HG02981 (cell line): Measurements from ENCODE around the gene AK6.
"Not testable (repeated sequence)": the region's sequence is repeated elsewhere in the genome, so short reads cannot be mapped to it uniquely, and the experiment has no call there.

ENCODE experiments used
- ATAC-seq: cut with Tn5 transposase; IDR thresholded peaks from one replicate; pipeline ENCODE4 v1.9.1; 2021; ENCODE audit warnings: mild to moderate bottlenecking, moderate library complexity; ENCODE audit not compliant: unreplicated experiment

AK6 gene

DNA sequence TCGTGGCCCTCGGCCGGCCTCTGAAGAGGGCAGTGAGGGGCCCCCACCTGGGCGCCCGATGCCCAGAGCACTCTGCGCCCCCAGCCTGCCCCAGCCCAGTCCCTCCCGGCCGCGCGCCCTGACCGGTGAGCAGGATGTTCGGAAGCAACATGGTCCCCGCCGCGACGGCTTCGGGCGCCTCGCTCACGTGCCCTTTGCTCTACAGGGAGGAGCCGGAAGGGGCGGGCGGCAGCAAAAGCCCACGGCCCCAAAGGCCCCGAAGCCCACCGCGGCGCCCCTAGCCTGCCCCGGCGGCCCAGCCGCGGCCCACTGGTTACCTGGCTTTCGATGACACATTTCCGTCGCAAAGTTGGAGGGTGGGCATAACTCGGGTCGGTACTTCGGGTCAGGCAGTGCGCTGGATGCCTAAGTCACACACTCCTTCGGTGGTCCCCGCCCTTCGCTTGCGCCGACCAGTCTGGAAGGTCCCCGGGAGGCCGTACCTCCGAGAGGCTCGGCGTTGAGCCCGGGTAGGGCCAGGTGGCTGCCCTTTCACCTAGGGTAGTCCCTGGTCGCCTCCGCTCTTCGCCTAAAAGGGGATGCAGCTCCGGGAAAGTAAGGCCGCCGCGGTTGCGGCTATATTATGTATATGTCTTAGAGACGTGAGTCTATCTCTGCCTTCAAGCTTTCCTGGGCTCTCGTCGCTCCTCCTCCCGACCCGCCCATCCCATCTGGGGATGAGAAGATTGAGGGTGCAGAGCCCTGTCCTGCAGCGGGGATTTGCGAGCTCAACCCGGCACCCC lies at the start of gene AK6, which contains the start of the genes RAD17 and TAF9:
Gene AK6 (minus strand): TSS at position 181 of the 782 bp plus-strand sequence. CDS start 30 bp downstream, at position 151.
Gene RAD17 (plus strand): TSS at position 479 of the 782 bp plus-strand sequence. CDS start 2,391 bp downstream, outside the sequence.
Gene TAF9 (minus strand): TSS at position 181 of the 782 bp plus-strand sequence. CDS start 3,783 bp downstream, outside the sequence.
- peak; percentile 93 for ATAC-seq

DNA sequence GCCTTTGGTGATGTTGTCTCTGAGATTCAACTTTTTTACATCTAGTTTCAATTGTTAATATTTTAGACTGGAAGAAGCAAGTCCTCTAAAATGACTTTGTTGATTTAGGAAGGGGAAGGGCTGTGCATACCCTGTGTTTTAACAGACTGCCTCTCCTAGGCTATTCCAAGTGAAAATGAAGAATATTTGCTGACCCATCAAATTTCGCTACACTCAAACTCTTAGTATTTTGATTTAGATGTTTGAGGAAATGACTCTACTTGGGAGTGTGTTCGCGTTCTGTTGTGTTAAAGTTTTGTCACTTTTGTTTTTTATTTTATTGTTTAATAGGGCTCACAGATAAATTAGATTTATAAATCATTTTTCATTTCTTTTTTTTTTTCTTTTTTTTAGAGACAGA lies 49.2 kb upstream of the AK6 start:
- no peak for ATAC-seq

DNA sequence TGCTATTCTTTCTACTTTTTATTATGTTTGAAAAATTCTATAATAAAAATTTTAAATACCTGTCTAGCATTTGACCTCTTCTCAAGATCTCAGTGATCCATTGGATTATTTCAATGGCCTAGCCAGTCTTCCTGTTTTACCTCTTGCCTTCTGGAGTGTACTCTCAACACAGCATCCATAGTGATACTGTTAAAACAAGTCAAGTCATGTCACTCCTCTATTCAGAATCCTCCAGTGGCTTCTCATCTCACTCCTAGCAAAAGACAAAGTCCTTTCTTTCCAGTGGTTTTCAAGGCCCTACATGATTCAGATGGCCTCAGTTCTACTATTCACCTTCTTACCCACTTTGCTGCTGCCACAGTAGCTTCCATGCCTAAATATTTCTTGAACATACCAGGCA lies 47.4 kb upstream of the AK6 start:
- ATAC-seq = no peak

DNA sequence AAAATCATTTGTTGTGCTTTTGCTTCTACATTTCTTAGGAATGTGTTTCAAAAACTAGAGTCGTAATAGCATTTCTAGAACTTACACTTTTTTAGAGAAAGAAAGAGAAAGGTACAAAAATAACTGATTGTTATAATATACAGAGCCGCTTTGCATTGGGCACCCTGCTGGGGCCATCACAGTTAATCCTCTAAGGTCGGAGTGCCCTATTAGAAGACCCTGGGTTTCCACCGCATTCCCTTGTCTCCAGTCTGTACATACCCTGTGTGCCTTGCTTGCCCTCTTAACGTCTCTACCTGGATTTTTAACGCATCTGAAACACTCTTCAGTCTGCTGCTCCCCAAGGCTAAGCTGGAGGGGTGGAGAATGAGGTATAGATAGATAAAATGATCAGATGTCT lies 46.9 kb upstream of the AK6 start:
- ATAC-seq = no peak

DNA sequence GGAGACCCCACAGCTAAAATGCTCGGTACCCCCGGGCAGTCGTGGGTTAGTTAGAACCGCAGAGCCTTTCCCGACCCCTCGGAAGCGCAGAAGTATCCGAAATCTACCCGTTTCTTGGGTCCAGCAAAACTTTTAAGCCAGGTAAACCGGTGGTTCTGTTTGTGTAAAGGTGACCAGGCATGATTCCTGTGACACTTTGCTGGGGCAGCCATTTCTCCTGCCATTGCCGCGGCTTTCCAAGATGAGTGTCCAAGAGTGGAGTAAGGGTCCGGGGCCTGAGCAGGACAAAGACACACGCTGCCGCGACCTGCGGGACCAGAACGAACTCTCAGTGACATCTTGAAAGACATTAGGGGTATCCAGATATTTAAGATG lies 46.3 kb upstream of the AK6 start:
- ATAC-seq = no peak

DNA sequence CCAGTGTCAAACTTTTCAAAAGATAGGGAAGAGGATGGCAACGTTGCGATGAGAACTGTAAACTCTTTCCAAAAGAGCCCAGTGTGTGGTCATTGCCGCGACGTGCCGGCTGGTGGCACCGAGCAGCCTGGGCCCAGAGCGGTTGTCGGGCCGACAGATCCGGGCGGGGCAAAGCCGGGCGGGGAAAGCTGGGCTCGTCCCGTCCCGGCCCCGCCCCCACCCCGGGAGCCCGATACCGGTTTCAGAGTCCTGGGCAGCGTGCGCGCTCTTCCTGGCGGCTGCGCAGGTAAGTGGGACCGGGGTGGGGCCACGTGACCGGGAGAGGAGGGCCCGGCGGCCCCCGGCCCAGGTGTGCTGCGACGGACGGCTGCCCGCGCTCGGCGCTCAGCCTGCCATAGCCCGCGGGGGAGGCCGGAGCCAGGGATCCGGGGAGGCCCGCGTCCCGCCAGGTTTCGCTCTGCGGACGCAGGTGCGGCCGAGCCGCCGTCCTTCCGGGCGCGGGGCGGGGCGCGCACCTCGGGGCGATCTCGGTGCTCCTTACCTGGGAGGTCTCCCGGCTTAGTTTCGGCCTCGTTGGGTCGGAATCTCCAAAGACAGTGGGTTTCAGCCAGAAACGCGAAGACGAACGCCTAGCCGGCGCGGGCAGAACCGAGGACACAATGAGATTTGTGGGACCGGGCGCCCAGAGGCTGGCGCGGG lies 45.7 kb upstream of the AK6 start, which contains the start of gene MARVELD2:
Gene MARVELD2 (plus strand): TSS at position 232 of the 699 bp plus-strand sequence. CDS start 4,270 bp downstream, outside the sequence.
- peak; percentile 43 for ATAC-seq

DNA sequence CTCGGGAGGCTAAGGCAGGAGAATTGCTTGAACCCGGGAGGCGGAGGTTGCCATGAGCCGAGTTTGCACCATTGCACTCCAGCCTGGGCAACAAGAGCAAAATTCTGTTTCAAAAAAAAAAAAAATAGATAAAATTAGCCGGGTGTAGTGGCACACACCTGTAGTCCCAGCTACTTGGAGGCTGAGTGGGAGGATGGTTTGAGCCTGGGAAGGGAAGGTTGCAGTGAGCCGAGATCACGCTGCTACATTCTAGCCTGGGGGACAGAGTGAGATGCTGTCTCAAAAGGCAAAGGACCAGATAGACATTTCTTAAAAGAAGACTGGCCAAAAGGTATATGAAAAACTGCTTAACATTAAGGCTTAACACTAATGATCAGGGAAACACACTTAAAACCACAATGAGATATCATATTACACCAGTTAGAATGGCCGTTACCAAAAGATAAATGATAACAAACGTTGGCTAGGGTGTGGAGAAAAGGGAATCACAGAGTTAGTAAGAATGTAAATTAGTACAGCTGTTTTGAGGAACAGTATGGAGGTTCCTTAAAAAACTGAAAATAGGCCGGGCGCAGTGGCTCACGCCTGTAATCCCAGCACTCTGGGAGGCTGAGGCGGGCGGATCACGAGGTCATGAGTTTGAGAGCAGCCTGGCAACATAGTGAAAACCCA lies 35.5 kb upstream of the AK6 start:
- ATAC-seq = no peak

DNA sequence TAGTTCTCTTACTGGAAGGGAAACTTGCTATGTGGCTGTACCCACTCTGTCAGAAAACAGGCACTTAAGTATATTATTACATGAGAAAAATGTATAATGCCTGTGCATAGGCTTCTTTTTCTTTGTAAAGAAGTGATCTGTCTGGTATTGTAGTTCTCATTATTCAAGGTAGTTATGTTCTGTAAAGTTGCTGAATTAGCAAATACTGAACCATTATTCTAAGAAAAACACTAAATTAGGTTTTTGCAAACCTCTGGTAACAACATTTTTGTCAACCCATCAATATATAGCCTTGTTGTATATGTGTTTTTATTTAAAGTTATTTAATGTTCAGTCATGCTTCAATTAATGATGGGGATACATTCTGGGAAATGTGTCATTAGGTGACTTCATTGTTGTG lies 9.1 kb upstream of the AK6 start:
- no peak for ATAC-seq

DNA sequence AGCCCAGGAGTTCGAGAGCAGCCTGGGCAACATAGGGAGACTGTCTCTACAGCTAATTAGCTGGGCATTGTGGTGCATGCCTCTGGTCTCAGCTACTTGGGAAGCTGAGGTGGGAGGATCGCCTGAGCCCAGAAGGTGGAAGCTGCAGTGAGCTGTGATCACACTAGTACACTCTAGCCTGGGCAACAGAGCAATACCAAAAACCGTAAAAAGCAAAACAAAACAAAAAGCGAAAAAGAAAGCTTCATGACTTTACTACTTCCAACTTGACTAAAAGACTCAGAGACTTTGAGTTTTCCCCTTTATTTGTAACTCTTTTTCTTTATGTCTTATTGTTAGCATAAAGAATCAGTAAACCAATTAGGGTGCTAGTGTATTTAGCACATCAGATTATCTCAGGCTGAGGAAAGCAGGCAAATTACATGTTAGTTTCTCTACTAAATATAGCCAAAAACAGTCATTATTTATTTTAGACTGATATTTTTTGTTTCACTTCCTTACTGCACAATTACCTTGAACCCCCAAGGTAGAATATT lies 5.7 kb upstream of the AK6 start:
- peak; percentile 66 for ATAC-seq

DNA sequence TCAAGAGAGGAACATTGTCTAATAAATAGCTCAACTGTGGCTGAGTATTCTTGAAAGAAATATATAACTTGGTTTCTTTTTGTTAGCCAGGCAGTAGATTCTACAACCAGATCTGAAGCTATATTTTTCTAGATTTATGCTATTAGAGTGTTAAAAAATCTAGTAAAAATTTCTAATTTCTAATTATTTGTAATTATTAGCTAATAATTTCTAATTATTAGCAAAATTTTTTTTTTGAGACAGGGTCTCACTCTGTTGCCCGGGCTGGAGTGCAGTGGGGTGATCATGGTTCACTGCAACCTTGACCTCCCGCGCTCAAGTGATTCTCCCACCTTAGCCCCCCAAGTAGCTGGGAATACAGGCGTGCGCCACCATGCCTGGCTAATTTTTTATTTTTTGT lies 3.1 kb upstream of the AK6 start:
- ATAC-seq = no peak

DNA sequence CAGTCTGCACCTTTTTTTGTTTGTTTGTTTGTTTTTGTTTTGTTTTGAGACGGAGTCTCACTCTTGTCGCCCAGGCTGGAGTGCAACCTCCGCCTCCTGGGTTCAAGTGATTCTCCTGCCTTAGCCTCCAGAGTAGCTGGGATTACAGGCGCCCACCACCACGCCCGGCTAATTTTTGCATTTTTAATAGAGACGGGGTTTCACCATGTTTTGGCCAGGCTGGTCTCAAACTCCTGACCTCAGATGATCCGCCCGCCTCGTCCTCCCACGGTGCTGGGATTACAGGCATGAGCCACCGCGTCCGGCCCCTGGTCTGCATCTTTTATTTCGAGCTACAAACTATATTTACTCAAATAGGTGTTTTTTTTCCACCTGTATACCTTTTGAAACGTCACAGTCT lies 1.0 kb upstream of the AK6 start:
- not testable (repeated sequence) for ATAC-seq

DNA sequence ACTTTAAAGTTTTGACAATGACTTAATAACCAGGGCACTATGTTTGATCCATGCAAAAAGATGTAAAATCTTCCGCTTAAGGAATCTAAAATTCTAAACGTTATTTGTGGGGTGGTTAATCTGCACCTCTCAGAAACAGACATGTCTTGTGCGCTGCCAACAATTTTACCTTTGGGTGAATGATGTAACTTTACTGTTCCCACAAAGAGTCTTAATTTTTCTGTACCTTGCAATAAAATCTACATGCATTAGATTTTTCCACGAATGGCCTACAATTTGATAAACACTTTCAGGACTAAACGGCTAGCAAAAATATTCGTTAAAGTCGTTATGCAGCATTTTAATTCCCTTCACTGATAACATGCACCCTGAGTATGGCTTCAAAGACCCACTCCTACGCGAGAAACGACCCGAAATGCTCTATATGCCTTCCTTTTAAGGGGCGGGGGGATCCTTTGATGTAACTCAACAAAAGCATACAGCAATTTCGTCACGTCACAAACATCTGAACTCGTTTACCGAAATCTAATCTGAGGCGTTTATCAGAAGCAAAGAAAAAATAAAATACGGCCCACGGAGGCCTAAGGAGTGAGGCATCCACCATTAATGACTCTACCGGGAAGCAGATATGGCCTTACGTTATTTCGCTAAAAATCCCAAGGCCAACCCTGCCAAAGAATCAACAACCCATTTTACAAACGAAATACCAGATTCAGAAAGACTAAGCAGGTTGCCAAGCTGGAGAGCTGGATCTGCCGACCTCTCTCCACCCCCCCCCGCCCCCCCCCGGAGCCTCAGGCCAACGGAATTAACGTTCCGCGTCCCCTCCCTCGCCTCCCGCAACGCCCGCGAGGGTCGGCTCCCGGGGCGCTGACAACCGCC lies 621 bp downstream of the AK6 start:
- peak; percentile 0 for ATAC-seq

DNA sequence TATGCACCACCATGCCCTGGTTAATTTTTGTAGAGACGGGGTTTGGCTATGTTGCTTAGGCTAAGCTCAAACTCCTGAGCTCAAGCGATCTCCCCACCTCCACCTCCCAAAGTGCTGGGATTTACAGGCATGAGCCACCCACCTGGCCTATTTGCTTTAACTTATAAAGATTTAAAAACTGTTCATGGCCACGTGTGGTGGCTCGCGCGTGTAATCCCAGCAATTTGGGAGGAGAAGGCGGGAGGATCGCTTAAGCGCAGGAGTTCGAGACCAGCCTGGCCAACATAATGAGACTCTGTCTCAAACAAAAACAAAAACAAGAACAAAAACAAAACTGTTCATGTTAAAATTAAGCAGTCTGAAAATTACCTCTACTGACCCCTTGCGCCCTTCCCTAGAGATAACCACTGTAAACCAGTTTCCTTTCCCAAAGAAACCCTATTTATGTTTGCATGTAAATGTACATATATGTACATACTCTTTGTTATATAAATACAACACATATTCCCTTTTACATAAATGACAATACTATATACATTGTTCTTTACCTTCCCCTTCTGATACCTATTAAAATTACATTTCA lies 1.5 kb downstream of the AK6 start:
- no peak for ATAC-seq

DNA sequence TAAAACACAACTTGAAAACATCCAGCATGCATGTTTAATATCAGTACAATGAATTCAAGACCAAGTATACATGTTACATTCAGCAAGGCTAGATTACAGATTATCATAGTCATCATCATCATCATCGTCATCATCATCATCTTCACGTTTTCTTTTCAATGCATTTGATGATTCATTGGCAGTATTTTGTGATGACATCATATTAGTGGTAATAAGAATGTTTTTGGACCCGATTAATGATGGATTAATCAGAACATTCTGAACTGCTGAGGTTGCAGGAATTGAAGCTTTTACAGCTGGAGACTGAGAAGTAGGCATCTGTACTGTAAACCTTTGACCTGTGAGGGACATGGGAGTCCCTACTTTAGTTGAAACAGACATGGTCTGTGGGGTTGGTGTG lies 4.5 kb downstream of the AK6 start:
- no peak for ATAC-seq

DNA sequence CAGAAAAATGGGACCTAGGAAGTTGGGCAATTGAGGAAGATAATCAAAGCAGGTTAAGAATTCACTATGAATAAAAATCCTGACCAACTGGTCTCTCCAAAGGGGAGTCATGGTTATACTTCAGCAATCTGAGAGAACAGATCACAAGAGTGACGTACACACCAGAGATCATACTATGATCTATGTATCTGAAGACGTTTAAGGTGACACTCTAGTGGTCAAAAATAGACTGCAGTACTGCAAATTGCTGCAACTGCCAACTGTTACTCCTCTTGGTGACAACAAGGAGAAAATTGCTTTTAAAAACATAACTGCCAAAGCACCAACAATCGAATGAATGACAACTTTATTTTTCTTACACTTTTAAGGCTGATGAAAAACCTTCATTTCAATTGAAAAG lies 4.9 kb downstream of the AK6 start:
- ATAC-seq = no peak

DNA sequence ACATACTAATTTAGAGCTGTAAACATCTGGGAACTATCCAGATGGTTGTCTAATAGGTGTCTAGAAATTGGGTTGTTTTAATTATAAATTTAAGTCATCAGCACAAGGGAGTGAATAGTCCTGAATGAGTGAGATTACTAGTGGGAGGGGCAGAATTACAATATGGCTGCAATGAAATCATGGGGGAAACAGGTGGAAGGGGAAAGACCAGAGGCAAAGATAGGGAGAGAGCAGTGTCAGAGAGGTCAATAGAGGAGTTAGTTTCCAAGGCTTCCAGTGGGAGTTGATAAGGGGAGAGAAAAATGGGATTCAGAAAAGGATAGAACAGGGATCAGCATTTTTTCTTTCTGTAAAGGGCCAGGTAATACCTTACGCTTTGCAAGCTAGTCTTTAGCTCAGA lies 8.9 kb downstream of the AK6 start:
- ATAC-seq = no peak

DNA sequence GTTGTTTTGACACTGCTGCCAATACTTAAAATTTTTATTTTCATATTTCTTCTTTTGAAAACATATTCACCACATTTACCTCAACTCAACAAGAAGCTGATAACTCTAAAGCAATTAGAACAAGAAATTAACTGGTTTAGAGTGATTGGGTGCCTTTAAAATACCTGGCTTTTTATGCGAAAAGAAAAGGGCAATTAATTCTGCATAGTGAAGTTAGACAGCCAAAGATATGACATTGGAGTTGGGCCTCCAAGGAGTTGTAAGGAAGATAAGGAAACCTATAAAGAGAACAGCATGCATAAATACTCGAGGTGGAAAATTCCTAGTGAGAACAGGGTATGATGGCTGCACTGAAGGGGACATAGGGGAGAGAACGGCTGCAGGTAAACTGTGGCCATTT lies 9.6 kb downstream of the AK6 start:
- ATAC-seq = no peak

DNA sequence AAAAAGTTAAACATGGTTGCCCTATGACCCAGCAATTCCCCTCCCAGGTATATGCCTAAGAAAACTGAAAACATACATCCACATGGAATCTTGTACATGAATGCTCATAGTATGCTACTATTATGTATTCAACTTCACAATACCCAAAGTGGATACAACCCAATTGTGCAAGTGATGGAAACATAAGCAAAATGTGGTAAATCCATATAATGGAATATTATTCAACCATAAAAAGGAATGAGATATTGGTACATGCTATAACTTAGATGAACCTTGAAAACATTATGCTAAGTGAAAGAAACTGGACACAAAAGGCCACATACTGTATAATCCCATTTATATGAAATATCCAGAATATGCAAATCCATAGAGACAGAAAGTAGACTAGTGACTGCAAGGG lies 18.7 kb downstream of the AK6 start:
- no peak for ATAC-seq

DNA sequence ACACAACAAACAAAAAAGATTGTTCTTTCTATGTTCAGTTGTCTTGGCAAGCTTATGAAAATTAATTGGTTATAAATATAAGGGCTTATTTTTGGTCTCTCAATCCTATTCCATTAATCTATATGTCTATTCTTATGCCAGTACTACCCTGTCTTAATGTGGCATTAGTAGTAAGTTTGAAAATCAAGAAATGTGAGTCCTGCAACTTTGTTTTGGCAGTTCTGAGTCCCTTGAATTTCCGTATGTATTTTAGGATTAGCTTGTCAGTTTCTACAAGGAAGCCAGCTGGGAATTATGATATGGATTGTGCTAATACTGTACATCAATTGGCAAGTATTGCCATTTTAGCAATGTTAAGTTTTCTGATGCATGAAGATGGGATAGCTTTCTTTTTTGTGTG lies 26.2 kb downstream of the AK6 start:
- no peak for ATAC-seq
